ENCODE measurements around the gene PHACTR3. TPM values are rescaled to one million over a fixed set of nuclear protein-coding genes. Genes with fewer than 3 reads are reported as not detected.

The PHACTR3 gene
- total RNA-seq, 2 donors from 2014 or later = 0.86 to 24.2 TPM

GRCh38 chr20:59864726-59865125, 260.4 kb downstream of the PHACTR3 start:
- Histone ChIP-seq H3K36me3 (no peaks in the 10 kb centered on the region), H3K27me3 (no peaks in the 10 kb centered on the region), H3K4me1 (no peaks in the 10 kb centered on the region), H3K9me3 (no peaks in the 10 kb centered on the region), H3K4me3 (no peak overlapping the region), H3K27ac (no peak overlapping the region)
- DNase-seq (ENCODE audit: low spot score) = no peak
- TF ChIP-seq CTCF (IDR thresholded peaks at IDR 0.05) = no peak

- Histone ChIP-seq H3K4me1 (no peaks in the 10 kb centered on the region), H3K27me3 (no peaks in the 10 kb centered on the region), H3K4me3 (no peak overlapping the region), H3K36me3 (no peaks in the 10 kb centered on the region), H3K9me3 (no peaks in the 10 kb centered on the region), H3K27ac (no peak overlapping the region)
- no peak for DNase-seq (ENCODE audit: low spot score)
- no peak for TF ChIP-seq CTCF (IDR thresholded peaks at IDR 0.05)
These were observed 262.0 kb downstream of the PHACTR3 start for GRCh38 chr20:59866338-59866737.

- Histone ChIP-seq H3K4me3 (no peak overlapping the region), H3K27me3 (no peaks in the 10 kb centered on the region), H3K9me3 (no peaks in the 10 kb centered on the region), H3K4me1 (no peaks in the 10 kb centered on the region), H3K27ac (no peak overlapping the region), H3K36me3 (no peaks in the 10 kb centered on the region)
- no peak for DNase-seq (ENCODE audit: low spot score)
- TF ChIP-seq CTCF (IDR thresholded peaks at IDR 0.05) = no peak
These were observed 266.8 kb downstream of the PHACTR3 start for GRCh38 chr20:59871096-59871495.

- TF ChIP-seq CTCF (IDR thresholded peaks at IDR 0.05) = no peak
- no peak overlapping the region for H3K27ac ChIP-seq
- no peak overlapping the region for H3K4me3 ChIP-seq
- no peaks in the 10 kb centered on the region for H3K9me3 ChIP-seq
- H3K27me3 ChIP-seq = no peaks in the 10 kb centered on the region
- H3K4me1 ChIP-seq = no peaks in the 10 kb centered on the region
- H3K36me3 ChIP-seq = no peaks in the 10 kb centered on the region
- DNase-seq (ENCODE audit: low spot score) = no peak
These were observed 269.1 kb downstream of the PHACTR3 start for GRCh38 chr20:59873409-59873808.

- Histone ChIP-seq H3K27ac (no peak overlapping the region), H3K9me3 (no peaks in the 10 kb centered on the region), H3K4me1 (no peaks in the 10 kb centered on the region), H3K36me3 (no peaks in the 10 kb centered on the region), H3K27me3 (no peaks in the 10 kb centered on the region), H3K4me3 (no peak overlapping the region)
- DNase-seq (ENCODE audit: low spot score) = no peak
- no peak for TF ChIP-seq CTCF (IDR thresholded peaks at IDR 0.05)
These were observed 275.9 kb downstream of the PHACTR3 start for GRCh38 chr20:59880198-59880597.

- no peak for DNase-seq (ENCODE audit: low spot score)
These were observed 280.2 kb downstream of the PHACTR3 start for GRCh38 chr20:59884494-59884893.

More at GRCh38 chr20:59884494-59884893, 280.2 kb downstream of the PHACTR3 start:
- Histone ChIP-seq H3K36me3 (no peaks in the 10 kb centered on the region), H3K9me3 (no peaks in the 10 kb centered on the region), H3K27me3 (no peaks in the 10 kb centered on the region), H3K4me1 (no peaks in the 10 kb centered on the region), H3K4me3 (no peak overlapping the region), H3K27ac (no peak overlapping the region)
- TF ChIP-seq CTCF (IDR thresholded peaks at IDR 0.05) = no peak

All from right atrium auricular region (tissue), 2 donors.